Endothelial cell (in vitro differentiated cells): ENCODE data around the gene CEACAM7. TPM values are rescaled to one million over a fixed set of nuclear protein-coding genes. Genes with fewer than 3 reads are reported as not detected.

ENCODE experiments used
- DNase-seq: peaks from one replicate; pipeline ENCODE4 v3.0.0; 2021; ENCODE audit warnings: low spot score
- H3K27ac Mint-ChIP-seq: one replicate; pipeline ENCODE4 v1.8.0; 2021; ENCODE audit warnings: mixed read lengths, inconsistent platforms; ENCODE audit not compliant: unreplicated experiment
- H3K27me3 Mint-ChIP-seq: one replicate; pipeline ENCODE4 v1.8.0; 2021; ENCODE audit warnings: mild to moderate bottlenecking, moderate library complexity, mixed read lengths, inconsistent platforms; ENCODE audit not compliant: unreplicated experiment
- H3K36me3 Mint-ChIP-seq: one replicate; pipeline ENCODE4 v1.8.0; 2021; ENCODE audit warnings: mild to moderate bottlenecking, low read depth, mixed read lengths, inconsistent platforms; ENCODE audit not compliant: unreplicated experiment
- H3K4me1 Mint-ChIP-seq: one replicate; pipeline ENCODE4 v1.8.0; 2021; ENCODE audit warnings: mild to moderate bottlenecking, mixed read lengths, inconsistent platforms; ENCODE audit not compliant: unreplicated experiment
- H3K4me3 Mint-ChIP-seq: one replicate; pipeline ENCODE4 v1.8.0; 2021; ENCODE audit warnings: mild to moderate bottlenecking, mixed read lengths, inconsistent platforms; ENCODE audit not compliant: unreplicated experiment
- H3K9me3 Mint-ChIP-seq: one replicate; pipeline ENCODE4 v1.8.0; 2021; ENCODE audit warnings: mixed read lengths, inconsistent platforms; ENCODE audit not compliant: unreplicated experiment
- total RNA-seq: library from RNA; stranded (reverse); fragmentation: NEBNext Ultra II Directional; extraction: Animal tissue kit (Norgen Biotek cat#: 25700); gene quantifications from one replicate; pipeline ENCODE4 v1.2.1, GENCODE V29; 2021; ENCODE audit not compliant: unreplicated experiment
- TF ChIP-seq, protein P1 (sequence below): fragments of 200-600 bp; sonication (generic); IDR thresholded peaks from one replicate; pipeline ENCODE4 v1.5.0; 2021; ENCODE audit warnings: antibody characterized with exemption; ENCODE audit not compliant: unreplicated experiment

CEACAM7 gene
- total RNA-seq, 1 donor from 2014 or later = not detected

DNA sequence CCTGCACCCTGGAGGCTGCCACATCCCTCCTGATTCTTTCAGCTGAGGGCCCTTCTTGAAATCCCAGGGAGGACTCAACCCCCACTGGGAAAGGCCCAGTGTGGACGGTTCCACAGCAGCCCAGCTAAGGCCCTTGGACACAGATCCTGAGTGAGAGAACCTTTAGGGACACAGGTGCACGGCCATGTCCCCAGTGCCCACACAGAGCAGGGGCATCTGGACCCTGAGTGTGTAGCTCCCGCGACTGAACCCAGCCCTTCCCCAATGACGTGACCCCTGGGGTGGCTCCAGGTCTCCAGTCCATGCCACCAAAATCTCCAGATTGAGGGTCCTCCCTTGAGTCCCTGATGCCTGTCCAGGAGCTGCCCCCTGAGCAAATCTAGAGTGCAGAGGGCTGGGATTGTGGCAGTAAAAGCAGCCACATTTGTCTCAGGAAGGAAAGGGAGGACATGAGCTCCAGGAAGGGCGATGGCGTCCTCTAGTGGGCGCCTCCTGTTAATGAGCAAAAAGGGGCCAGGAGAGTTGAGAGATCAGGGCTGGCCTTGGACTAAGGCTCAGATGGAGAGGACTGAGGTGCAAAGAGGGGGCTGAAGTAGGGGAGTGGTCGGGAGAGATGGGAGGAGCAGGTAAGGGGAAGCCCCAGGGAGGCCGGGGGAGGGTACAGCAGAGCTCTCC, 13.5 kb upstream of the CEACAM7 start:
- Mint-ChIP-seq H3K27ac (no peak overlapping the region), H3K4me3 (no peak overlapping the region), H3K4me1 (peaks cover 4% of the 10 kb centered on the region), H3K9me3 (no peaks in the 10 kb centered on the region), H3K36me3 (no peaks in the 10 kb centered on the region), H3K27me3 (peaks cover 7% of the 10 kb centered on the region)
- TF ChIP-seq, protein P1, sequence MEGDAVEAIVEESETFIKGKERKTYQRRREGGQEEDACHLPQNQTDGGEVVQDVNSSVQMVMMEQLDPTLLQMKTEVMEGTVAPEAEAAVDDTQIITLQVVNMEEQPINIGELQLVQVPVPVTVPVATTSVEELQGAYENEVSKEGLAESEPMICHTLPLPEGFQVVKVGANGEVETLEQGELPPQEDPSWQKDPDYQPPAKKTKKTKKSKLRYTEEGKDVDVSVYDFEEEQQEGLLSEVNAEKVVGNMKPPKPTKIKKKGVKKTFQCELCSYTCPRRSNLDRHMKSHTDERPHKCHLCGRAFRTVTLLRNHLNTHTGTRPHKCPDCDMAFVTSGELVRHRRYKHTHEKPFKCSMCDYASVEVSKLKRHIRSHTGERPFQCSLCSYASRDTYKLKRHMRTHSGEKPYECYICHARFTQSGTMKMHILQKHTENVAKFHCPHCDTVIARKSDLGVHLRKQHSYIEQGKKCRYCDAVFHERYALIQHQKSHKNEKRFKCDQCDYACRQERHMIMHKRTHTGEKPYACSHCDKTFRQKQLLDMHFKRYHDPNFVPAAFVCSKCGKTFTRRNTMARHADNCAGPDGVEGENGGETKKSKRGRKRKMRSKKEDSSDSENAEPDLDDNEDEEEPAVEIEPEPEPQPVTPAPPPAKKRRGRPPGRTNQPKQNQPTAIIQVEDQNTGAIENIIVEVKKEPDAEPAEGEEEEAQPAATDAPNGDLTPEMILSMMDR = no peak
- peak; percentile 53 for DNase-seq

DNA sequence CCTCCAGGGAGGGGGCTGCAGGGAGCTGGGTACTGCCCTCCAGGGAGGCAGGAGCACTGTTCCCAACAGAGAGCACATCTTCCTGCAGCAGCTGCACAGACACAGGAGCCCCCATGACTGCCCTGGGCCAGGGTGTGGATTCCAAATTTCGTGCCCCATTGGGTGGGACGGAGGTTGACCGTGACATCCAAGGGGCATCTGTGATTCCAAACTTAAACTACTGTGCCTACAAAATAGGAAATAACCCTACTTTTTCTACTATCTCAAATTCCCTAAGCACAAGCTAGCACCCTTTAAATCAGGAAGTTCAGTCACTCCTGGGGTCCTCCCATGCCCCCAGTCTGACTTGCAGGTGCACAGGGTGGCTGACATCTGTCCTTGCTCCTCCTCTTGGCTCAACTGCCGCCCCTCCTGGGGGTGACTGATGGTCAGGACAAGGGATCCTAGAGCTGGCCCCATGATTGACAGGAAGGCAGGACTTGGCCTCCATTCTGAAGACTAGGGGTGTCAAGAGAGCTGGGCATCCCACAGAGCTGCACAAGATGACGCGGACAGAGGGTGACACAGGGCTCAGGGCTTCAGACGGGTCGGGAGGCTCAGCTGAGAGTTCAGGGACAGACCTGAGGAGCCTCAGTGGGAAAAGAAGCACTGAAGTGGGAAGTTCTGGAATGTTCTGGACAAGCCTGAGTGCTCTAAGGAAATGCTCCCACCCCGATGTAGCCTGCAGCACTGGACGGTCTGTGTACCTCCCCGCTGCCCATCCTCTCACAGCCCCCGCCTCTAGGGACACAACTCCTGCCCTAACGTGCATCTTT, 12.5 kb upstream of the CEACAM7 start:
- Mint-ChIP-seq H3K4me3 (no peak overlapping the region), H3K36me3 (no peaks in the 10 kb centered on the region), H3K27ac (no peak overlapping the region), H3K4me1 (peaks cover 4% of the 10 kb centered on the region), H3K9me3 (no peaks in the 10 kb centered on the region), H3K27me3 (peaks cover 7% of the 10 kb centered on the region)
- DNase-seq = no peak
- TF ChIP-seq, protein P1 = no peak

DNA sequence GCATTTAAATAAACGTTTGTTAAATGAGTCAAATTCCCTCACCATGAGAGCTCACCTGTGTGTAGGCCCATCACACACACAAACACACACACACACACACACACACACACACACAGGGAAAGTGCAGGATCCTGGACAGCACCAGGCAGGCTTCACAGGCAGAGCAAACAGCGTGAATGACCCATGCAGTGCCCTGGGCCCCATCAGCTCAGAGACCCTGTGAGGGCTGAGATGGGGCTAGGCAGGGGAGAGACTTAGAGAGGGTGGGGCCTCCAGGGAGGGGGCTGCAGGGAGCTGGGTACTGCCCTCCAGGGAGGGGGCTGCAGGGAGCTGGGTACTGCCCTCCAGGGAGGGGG, 11.9 kb upstream of the CEACAM7 start:
- peaks cover 7% of the 10 kb centered on the region for H3K27me3 Mint-ChIP-seq
- H3K4me1 Mint-ChIP-seq = peaks cover 4% of the 10 kb centered on the region
- no peak overlapping the region for H3K4me3 Mint-ChIP-seq
- H3K9me3 Mint-ChIP-seq = no peaks in the 10 kb centered on the region
- no peaks in the 10 kb centered on the region for H3K36me3 Mint-ChIP-seq
- TF ChIP-seq, protein P1 = no peak
- no peak for DNase-seq
- H3K27ac Mint-ChIP-seq = no peak overlapping the region

DNA sequence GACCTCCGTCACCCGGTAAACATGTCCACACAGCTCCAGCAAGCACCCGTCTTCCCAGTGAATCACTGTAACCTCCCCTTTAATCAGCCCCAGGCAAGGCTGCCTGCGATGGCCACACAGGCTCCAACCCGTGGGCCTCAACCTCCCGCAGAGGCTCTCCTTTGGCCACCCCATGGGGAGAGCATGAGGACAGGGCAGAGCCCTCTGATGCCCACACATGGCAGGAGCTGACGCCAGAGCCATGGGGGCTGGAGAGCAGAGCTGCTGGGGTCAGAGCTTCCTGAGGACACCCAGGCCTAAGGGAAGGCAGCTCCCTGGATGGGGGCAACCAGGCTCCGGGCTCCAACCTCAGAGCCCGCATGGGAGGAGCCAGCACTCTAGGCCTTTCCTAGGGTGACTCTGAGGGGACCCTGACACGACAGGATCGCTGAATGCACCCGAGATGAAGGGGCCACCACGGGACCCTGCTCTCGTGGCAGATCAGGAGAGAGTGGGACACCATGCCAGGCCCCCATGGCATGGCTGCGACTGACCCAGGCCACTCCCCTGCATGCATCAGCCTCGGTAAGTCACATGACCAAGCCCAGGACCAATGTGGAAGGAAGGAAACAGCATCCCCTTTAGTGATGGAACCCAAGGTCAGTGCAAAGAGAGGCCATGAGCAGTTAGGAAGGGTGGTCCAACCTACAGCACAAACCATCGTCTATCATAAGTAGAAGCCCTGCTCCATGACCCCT, 11.3 kb upstream of the CEACAM7 start:
- Mint-ChIP-seq H3K9me3 (no peaks in the 10 kb centered on the region), H3K4me3 (no peak overlapping the region), H3K27ac (no peak overlapping the region), H3K4me1 (peaks cover 4% of the 10 kb centered on the region), H3K27me3 (peaks cover 5% of the 10 kb centered on the region), H3K36me3 (no peaks in the 10 kb centered on the region)
- no peak for DNase-seq
- TF ChIP-seq, protein P1 = no peak
